ENCODE measurements around the gene MAD2L2.

DNA sequence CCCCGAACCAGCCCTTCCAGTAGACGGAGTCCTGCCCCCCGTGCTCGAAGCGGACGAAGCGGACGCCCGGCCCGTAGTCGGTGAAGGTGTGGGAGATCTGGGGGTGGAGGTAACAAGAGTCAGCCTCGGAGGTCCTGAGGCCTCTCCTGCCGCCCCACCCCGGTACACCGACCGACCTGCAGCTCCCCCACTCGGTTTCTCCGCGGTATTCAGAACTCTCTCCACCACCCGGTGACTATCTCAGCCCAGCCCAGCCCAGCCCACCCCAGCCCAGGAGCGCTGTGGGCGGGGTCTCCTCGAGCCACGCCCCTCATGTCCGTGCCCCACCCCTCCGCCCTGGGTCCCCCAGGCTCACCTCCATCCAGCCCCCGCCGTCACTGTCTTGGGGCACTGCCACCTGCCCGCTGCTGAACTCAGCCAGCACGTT, 32.2 kb downstream of the MAD2L2 start:
- TF ChIP-seq EZH2 (IDR thresholded peaks at IDR 0.05; ENCODE audit: insufficient read depth, low read length) = no peak
- TF ChIP-seq, protein P1, sequence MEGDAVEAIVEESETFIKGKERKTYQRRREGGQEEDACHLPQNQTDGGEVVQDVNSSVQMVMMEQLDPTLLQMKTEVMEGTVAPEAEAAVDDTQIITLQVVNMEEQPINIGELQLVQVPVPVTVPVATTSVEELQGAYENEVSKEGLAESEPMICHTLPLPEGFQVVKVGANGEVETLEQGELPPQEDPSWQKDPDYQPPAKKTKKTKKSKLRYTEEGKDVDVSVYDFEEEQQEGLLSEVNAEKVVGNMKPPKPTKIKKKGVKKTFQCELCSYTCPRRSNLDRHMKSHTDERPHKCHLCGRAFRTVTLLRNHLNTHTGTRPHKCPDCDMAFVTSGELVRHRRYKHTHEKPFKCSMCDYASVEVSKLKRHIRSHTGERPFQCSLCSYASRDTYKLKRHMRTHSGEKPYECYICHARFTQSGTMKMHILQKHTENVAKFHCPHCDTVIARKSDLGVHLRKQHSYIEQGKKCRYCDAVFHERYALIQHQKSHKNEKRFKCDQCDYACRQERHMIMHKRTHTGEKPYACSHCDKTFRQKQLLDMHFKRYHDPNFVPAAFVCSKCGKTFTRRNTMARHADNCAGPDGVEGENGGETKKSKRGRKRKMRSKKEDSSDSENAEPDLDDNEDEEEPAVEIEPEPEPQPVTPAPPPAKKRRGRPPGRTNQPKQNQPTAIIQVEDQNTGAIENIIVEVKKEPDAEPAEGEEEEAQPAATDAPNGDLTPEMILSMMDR (IDR thresholded peaks at IDR 0.05; ENCODE audit: insufficient read depth, low read depth, low read length) = no peak
